Globus pallidus (tissue), 1 donor: Measurements from ENCODE around the gene TMCO1.
"Not testable (repeated sequence)": the region's sequence is repeated elsewhere in the genome, so short reads cannot be mapped to it uniquely, and the experiment has no call there.

Source experiments
- DNase-seq: peaks from one replicate; pipeline ENCODE4 v3.0.0-alpha.2; 2015; ENCODE audit warnings: low spot score

Gene TMCO1

DNA sequence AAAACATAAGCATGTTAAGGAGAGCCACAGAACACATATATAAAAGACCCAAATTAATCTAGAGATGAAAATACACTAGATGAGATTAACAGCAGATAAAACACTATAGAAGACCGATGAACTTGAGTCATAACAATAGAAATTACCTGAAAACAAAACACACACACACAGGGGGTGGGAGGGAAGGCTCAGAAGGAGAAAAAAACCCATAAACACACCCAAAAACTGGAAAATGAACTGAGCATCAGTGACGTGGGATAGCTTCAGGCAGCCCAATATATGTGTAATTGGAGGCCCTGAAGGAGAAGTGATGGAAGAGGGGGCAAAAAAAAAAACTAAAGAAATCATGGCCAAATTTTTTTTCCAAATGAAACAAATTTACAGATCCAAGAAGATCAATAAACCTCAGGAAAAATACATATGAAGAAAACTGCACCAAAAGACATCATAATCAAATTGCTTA lies 81.7 kb downstream of the TMCO1 start:
- DNase-seq: no peak

DNA sequence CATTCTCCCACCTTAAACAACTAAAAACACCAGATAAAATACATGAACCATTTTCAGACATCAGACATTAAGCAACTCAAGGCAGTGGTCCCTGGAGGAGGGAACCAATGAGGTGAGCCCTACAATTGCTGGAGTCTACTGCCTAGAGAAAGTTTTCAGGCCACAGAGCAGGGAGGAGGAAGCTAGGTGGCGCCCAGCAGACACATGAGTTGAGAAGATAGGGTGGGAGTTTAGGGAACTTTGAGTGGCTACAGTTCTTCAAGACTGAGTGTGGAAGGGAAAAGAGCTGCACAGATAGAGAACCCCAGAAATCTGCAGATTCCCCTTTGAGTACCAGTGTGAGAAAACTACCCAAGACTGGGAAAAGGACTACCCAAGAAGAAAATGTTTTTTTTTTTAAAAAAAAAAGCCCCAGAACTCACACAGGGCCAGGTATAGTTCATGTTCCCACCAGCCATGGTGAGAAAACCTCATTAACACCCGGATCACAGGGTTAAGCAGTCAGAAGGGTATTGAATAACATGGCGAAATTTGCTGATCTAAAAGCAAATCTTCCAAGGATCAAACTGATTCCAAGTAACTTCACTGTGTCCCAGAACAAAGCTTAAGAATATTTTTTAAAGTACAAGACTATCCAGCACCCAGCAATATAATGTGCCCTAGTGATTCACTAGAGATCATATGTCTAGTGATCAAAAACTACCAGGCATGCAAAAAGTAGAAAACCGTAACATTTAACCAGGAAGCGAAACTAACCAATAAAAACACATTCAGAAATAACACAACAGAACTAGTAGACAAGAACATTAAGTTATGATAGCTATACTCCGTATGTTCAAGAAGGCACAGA lies 82.3 kb downstream of the TMCO1 start:
- no peak for DNase-seq

GRCh38 chr1:165683848-165684485 lies 84.7 kb downstream of the TMCO1 start:
- DNase-seq: no peak

DNA sequence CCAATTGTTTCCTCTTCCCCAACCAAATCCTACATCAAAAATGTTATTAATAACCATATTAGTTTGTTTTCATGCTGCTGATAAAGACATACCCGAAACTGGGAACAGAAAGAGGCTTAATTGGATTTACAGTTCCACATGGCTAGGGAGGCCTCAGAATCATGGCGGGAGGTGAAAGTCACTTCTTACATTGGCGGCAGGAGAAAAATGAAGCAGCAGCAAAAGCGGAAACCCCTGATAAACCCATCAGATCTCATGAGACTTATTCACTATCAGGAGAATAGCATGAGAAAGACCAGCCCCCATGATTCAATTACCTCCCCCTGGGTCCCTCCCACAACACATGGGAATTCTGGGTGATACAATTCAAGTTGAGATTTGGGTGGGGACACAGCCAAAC lies 87.9 kb downstream of the TMCO1 start:
- DNase-seq: not testable (repeated sequence)

GRCh38 chr1:165680303-165680702 lies 88.4 kb downstream of the TMCO1 start:
- DNase-seq: no peak

GRCh38 chr1:165679282-165680036 lies 89.2 kb downstream of the TMCO1 start:
- no peak for DNase-seq

- no peak for DNase-seq
Observed at GRCh38 chr1:165678509-165678908, 90.2 kb downstream of the TMCO1 start.
